SU-DHL-6 (cell line): ENCODE results near the gene TSKU.

ENCODE experiments used
- H2AFZ ChIP-seq: fragments of 200-600 bp; sonication (generic); 2 replicates; pipeline ENCODE4 v1.6.1; 2014; ENCODE audit warnings: low read depth, mild to moderate bottlenecking, moderate library complexity, mixed read lengths, antibody characterized with exemption, low read length; ENCODE audit not compliant: severe bottlenecking
- H3F3A ChIP-seq: fragments of 200-600 bp; shearing (Covaris generic); 2 replicates; pipeline ENCODE4 v1.6.0; 2016; ENCODE audit warnings: antibody characterized with exemption, mild to moderate bottlenecking; ENCODE audit not compliant: insufficient read depth
- H3K27ac ChIP-seq: fragments of 200-600 bp; sonication (generic); 2 replicates; pipeline ENCODE4 v1.5.1; 2016; ENCODE audit warnings: low read depth, mild to moderate bottlenecking, low read length, moderate library complexity, mixed read lengths
- H3K27me3 ChIP-seq: fragments of 200-600 bp; sonication (generic), shearing (Covaris generic); 2 replicates; pipeline ENCODE4 v1.6.0; 2014; ENCODE audit warnings: mild to moderate bottlenecking, low read length
- H3K36me3 ChIP-seq: fragments of 200-600 bp; sonication (generic); 2 replicates; pipeline ENCODE4 v1.6.1; 2014; ENCODE audit warnings: mild to moderate bottlenecking, low read length, mixed read lengths
- H3K4me2 ChIP-seq: fragments of 300-600, 200-600 bp; shearing (Covaris generic), sonication (generic); 2 replicates; pipeline ENCODE4 v1.6.0; 2014; ENCODE audit warnings: low read length, low read depth, mild to moderate bottlenecking; ENCODE audit not compliant: poor library complexity, severe bottlenecking
- H3K4me3 ChIP-seq: fragments of 200-600 bp; sonication (generic); 2 replicates; pipeline ENCODE4 v1.5.1; 2014; ENCODE audit warnings: antibody characterized with exemption, low read length, mild to moderate bottlenecking, mixed read lengths; ENCODE audit not compliant: insufficient read depth, poor library complexity, severe bottlenecking
- H3K79me2 ChIP-seq: fragments of 200-600 bp; sonication (generic); 2 replicates; pipeline ENCODE4 v1.6.1; 2014; ENCODE audit warnings: mild to moderate bottlenecking, low read length, moderate library complexity; ENCODE audit not compliant: insufficient read depth
- H3K9ac ChIP-seq: fragments of 200-600 bp; sonication (generic); 2 replicates; pipeline ENCODE4 v1.7.0; 2014; ENCODE audit warnings: mild to moderate bottlenecking, low read length
- H3K9me2 ChIP-seq: fragments of 200-600 bp; sonication (generic); replicated peaks from 2 replicates; pipeline ENCODE4 v1.6.1; 2014; ENCODE audit warnings: low read length; ENCODE audit not compliant: insufficient read depth
- H3K9me3 ChIP-seq: fragments of 200-600 bp; sonication (generic); 2 replicates; pipeline ENCODE4 v1.6.1; 2014; ENCODE audit warnings: low read length, mixed read lengths; ENCODE audit not compliant: insufficient read depth
- H4K20me1 ChIP-seq: fragments of 200-600 bp; sonication (generic); 2 replicates; pipeline ENCODE4 v1.6.1; 2014; ENCODE audit warnings: low read depth, mild to moderate bottlenecking, antibody characterized with exemption, low read length, moderate library complexity, mixed read lengths
- EZH2phosphoT487 ChIP-seq: fragments of 200-600 bp; sonication (generic), shearing (Covaris generic); conservative IDR thresholded peaks from 2 replicates; pipeline ENCODE4 v1.6.1; 2018; ENCODE audit warnings: mild to moderate bottlenecking, antibody characterized with exemption, low read length, moderate library complexity, mixed read lengths
- TF ChIP-seq, protein P1 (sequence below): fragments of 200-600 bp; sonication (generic); IDR thresholded peaks from one replicate; pipeline ENCODE4 v1.5.1; 2017; ENCODE audit warnings: antibody characterized with exemption, mild to moderate bottlenecking, low read length, moderate library complexity; ENCODE audit not compliant: insufficient read depth, poor library complexity, severe bottlenecking

Gene TSKU

DNA sequence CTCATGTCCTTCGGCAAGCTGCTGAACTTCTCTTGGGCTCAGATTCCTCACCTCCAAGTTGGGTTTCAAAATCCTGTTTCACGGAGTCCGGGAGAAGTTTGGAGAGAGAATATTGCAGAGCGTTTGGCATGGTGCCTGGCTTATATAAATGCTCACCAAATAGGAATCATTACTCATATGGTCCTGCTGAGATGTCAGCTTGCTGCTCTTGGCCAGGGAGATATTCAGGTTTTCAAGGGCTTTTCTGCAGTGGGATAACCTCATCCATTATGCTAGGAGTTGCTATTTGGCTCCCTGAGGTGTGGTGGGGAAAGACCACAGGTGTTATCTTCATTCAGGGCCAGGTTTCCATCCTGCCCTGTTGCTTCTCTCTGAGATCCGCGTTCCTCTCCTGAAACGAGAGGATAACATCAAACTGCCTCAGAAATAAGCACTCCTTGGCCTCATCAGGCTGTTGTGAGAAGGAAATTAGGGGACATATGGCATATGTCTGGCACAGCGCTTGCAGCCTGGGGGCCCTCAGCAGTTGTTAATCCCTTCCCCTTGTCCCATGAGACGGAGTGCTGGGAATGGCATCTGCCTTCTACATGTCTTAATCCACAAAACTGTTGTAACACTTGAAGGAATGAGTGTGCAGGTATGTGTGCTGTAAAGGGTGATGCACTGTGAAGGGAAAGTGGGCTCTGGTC lies 47.6 kb downstream of the TSKU start:
- no peak for TF ChIP-seq EZH2phosphoT487
- TF ChIP-seq, protein P1, sequence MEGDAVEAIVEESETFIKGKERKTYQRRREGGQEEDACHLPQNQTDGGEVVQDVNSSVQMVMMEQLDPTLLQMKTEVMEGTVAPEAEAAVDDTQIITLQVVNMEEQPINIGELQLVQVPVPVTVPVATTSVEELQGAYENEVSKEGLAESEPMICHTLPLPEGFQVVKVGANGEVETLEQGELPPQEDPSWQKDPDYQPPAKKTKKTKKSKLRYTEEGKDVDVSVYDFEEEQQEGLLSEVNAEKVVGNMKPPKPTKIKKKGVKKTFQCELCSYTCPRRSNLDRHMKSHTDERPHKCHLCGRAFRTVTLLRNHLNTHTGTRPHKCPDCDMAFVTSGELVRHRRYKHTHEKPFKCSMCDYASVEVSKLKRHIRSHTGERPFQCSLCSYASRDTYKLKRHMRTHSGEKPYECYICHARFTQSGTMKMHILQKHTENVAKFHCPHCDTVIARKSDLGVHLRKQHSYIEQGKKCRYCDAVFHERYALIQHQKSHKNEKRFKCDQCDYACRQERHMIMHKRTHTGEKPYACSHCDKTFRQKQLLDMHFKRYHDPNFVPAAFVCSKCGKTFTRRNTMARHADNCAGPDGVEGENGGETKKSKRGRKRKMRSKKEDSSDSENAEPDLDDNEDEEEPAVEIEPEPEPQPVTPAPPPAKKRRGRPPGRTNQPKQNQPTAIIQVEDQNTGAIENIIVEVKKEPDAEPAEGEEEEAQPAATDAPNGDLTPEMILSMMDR, result no peak
- no peaks in the 10 kb centered on the region for H3K9me3 ChIP-seq
- H3K27me3 ChIP-seq, result no peaks in the 10 kb centered on the region
- H3K79me2 ChIP-seq, result no peaks in the 10 kb centered on the region
- no peak overlapping the region for H3K9ac ChIP-seq
- H3K9me2 ChIP-seq, result no peaks in the 10 kb centered on the region
- H3K27ac ChIP-seq, result no peak overlapping the region
- H2AFZ ChIP-seq, result no peak overlapping the region
- no peaks in the 10 kb centered on the region for H3K36me3 ChIP-seq
- H3F3A ChIP-seq, result no peaks in the 10 kb centered on the region
- no peak overlapping the region for H3K4me3 ChIP-seq
- H3K4me2 ChIP-seq, result no peak overlapping the region
- no peaks in the 10 kb centered on the region for H4K20me1 ChIP-seq

DNA sequence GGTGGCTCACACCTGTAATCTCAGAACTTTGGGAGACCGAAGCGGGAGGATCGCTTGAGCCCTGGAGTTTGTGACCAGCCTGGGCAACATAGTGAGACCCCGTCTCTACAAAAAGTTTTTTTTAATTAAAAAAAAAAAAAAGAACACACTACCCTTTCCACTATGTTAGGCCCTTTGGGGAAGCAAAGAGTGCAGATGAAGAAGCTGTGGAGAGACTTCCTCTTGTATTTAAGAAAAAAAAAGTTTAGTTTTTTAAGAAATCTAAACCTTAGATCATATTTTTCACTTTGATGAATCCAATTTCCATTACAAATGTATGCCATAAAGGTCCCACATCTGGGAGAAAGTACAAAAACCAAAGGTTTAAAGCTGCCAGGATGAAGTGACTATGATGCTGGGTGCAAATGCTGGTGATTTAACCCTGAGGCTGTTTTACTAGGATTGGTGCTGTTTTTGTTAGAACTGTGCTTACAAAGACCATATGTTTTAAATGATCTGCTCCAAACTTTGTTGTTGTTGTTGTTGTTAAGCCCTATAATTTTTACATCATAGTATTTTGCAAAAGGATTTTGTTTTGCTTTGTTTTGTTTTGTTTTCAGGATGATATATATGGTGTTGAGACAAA lies 48.6 kb downstream of the TSKU start:
- H2AFZ ChIP-seq, result no peak overlapping the region
- H3K9me3 ChIP-seq, result no peaks in the 10 kb centered on the region
- H3K27ac ChIP-seq, result no peak overlapping the region
- no peaks in the 10 kb centered on the region for H3K9me2 ChIP-seq
- H4K20me1 ChIP-seq, result no peaks in the 10 kb centered on the region
- no peak for TF ChIP-seq EZH2phosphoT487
- TF ChIP-seq, protein P1, result no peak
- no peaks in the 10 kb centered on the region for H3K27me3 ChIP-seq
- H3K9ac ChIP-seq, result no peak overlapping the region
- no peak overlapping the region for H3K4me2 ChIP-seq
- no peaks in the 10 kb centered on the region for H3F3A ChIP-seq
- H3K36me3 ChIP-seq, result no peaks in the 10 kb centered on the region
- H3K4me3 ChIP-seq, result no peak overlapping the region
- H3K79me2 ChIP-seq, result no peaks in the 10 kb centered on the region

DNA sequence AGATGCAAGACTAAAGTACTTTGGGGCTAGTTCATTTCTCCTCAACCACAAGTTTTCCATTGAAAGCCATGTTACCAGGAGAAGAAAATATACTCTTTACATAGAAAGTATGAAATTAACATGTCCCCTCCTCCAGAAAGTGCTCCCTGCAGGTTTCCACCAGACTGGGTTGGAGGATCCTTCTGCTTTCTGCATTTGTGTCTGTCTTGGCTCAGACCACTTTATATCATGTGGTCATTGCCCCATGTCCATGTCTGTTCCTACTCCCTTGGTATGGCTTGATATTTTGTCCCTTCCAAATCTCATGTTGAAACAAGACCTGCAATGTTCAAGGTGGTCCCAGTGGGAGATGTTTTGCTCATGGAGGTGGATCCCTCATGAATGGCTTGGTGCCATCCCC lies 49.2 kb downstream of the TSKU start:
- Histone ChIP-seq H3K4me2 (no peak overlapping the region), H3K36me3 (no peaks in the 10 kb centered on the region), H3K27me3 (no peaks in the 10 kb centered on the region), H4K20me1 (no peaks in the 10 kb centered on the region), H3F3A (no peaks in the 10 kb centered on the region), H3K27ac (no peak overlapping the region), H3K79me2 (no peaks in the 10 kb centered on the region), H2AFZ (no peak overlapping the region), H3K9ac (no peak overlapping the region), H3K9me3 (no peaks in the 10 kb centered on the region), H3K9me2 (no peaks in the 10 kb centered on the region), H3K4me3 (no peak overlapping the region)
- no peak for TF ChIP-seq EZH2phosphoT487
- TF ChIP-seq, protein P1, result no peak
